Smooth muscle cell (in vitro differentiated cells): Measurements from ENCODE around the gene UTP4. TPM values are rescaled to one million over a fixed set of nuclear protein-coding genes. Genes with fewer than 3 reads are reported as not detected.
"Not testable (repeated sequence)": the region's sequence is repeated elsewhere in the genome, so short reads cannot be mapped to it uniquely, and the experiment has no call there.

ENCODE experiments used
- DNase-seq: peaks from one replicate; lab custom pipeline; 2025; ENCODE audit not compliant: unreplicated experiment; lab: John Stamatoyannopoulos, UW
- H2AFZ ChIP-seq: fragments of 200-600 bp; sonication (generic); 2 replicates; pipeline ENCODE4 v1.6.0; 2016; ENCODE audit warnings: antibody characterized with exemption, low read depth, mild to moderate bottlenecking
- H3F3A ChIP-seq: fragments of 200-600 bp; sonication (generic); 2 replicates; pipeline ENCODE4 v1.6.0; 2017; ENCODE audit warnings: antibody characterized with exemption, low read depth
- H3K27ac ChIP-seq: fragments of 200-600 bp; sonication (generic); 2 replicates; pipeline ENCODE4 v1.5.1; 2016; ENCODE audit warnings: low read depth, mild to moderate bottlenecking
- H3K27me3 ChIP-seq: fragments of 200-600 bp; sonication (generic); 2 replicates; pipeline ENCODE4 v1.6.1; 2016; ENCODE audit warnings: low read depth, mild to moderate bottlenecking
- H3K36me3 ChIP-seq: fragments of 200-600 bp; sonication (generic); 2 replicates; pipeline ENCODE4 v1.5.1; 2016; ENCODE audit warnings: low read depth
- H3K4me1 ChIP-seq: fragments of 200-600 bp; sonication (generic); 2 replicates; pipeline ENCODE4 v1.5.1; 2016; ENCODE audit warnings: low read depth
- H3K4me2 ChIP-seq: fragments of 200-600 bp; sonication (generic); 2 replicates; pipeline ENCODE4 v1.6.0; 2016; ENCODE audit warnings: mild to moderate bottlenecking
- H3K4me3 ChIP-seq: fragments of 200-600 bp; sonication (generic); 2 replicates; pipeline ENCODE4 v1.5.1; 2016; ENCODE audit warnings: mild to moderate bottlenecking
- H3K79me2 ChIP-seq: fragments of 200-600 bp; sonication (generic); 2 replicates; pipeline ENCODE4 v1.6.0; 2016; ENCODE audit warnings: low read depth, mild to moderate bottlenecking
- H3K9ac ChIP-seq: fragments of 200-600 bp; sonication (generic); 2 replicates; pipeline ENCODE4 v1.6.0; 2016; ENCODE audit warnings: low read depth
- H3K9me3 ChIP-seq: fragments of 200-600 bp; sonication (generic); replicated peaks from 2 replicates; pipeline ENCODE4 v1.5.1; 2016; ENCODE audit warnings: low read depth
- H4K20me1 ChIP-seq: fragments of 200-600 bp; sonication (generic); 2 replicates; pipeline ENCODE4 v1.6.0; 2016; ENCODE audit warnings: low read depth
- WGBS: methylation state at CpG from one replicate; pipeline ENCODE4 v1.1.7; 2016; ENCODE audit warnings: low lambda C conversion rate; 5-methylcytosine and 5-hydroxymethylcytosine counted together
- polyA plus RNA-seq: library from polyadenylated mRNA; unstranded; fragments of >200 nt; fragmentation: Nextera tagmentation; extraction: Ambion mirVana; gene quantifications from 2 replicates; pipeline ENCODE4 v1.2.1, GENCODE V29; 2016
- total RNA-seq: library from RNA; depleted of rRNA; stranded (reverse); fragments of >200 nt; gene quantifications from 2 replicates; pipeline ENCODE4 v1.2.3, GENCODE V29; 2014
- TF ChIP-seq, protein P1 (sequence below): fragments of 200-600 bp; sonication (generic); IDR thresholded peaks from 2 replicates; pipeline ENCODE4 v1.5.1; 2017; ENCODE audit warnings: borderline replicate concordance, mild to moderate bottlenecking, antibody characterized with exemption; ENCODE audit not compliant: insufficient read depth, poor library complexity, severe bottlenecking

The UTP4 gene
- total and polyA plus RNA-seq, 2 experiments from 2014 or later, result 20.4 to 29.0 TPM

- H3K4me3 ChIP-seq, result no peak overlapping the region
- H2AFZ ChIP-seq, result no peak overlapping the region
- WGBS, result 97% methylated on average over 5 of the region's 5 CpGs
- no peaks in the 10 kb centered on the region for H3K4me1 ChIP-seq
- H4K20me1 ChIP-seq, result no peaks in the 10 kb centered on the region
- H3K9ac ChIP-seq, result no peak overlapping the region
- H3K36me3 ChIP-seq, result peaks cover 9% of the 10 kb centered on the region
- no peak for DNase-seq
- H3K4me2 ChIP-seq, result no peak overlapping the region
- TF ChIP-seq, protein P1, sequence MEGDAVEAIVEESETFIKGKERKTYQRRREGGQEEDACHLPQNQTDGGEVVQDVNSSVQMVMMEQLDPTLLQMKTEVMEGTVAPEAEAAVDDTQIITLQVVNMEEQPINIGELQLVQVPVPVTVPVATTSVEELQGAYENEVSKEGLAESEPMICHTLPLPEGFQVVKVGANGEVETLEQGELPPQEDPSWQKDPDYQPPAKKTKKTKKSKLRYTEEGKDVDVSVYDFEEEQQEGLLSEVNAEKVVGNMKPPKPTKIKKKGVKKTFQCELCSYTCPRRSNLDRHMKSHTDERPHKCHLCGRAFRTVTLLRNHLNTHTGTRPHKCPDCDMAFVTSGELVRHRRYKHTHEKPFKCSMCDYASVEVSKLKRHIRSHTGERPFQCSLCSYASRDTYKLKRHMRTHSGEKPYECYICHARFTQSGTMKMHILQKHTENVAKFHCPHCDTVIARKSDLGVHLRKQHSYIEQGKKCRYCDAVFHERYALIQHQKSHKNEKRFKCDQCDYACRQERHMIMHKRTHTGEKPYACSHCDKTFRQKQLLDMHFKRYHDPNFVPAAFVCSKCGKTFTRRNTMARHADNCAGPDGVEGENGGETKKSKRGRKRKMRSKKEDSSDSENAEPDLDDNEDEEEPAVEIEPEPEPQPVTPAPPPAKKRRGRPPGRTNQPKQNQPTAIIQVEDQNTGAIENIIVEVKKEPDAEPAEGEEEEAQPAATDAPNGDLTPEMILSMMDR, result no peak
- H3K9me3 ChIP-seq, result no peaks in the 10 kb centered on the region
- H3K79me2 ChIP-seq, result peaks cover 12% of the 10 kb centered on the region
- no peak overlapping the region for H3K27ac ChIP-seq
- no peaks in the 10 kb centered on the region for H3F3A ChIP-seq
- no peaks in the 10 kb centered on the region for H3K27me3 ChIP-seq
Measured at GRCh38 chr16:69141014-69141413, 8.6 kb downstream of the UTP4 start.

DNA sequence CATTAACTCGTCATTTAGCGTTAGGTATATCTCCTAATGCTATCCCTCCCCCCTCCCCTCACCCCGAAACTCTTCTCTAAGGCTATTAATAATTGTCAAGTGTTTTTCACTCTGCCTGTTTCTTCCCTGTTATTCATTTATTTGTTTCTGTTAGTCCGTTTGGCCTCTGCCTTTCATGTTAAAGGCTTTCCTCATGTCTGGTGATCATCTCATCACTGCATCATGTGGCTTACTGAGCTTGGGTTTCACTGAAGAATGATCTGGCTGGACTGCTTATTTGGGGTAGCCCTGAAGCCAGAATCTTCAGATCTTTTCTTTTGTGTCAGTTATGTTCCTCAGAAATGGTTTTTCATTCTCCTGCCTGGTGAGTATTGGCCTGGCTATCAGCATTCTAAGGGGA, 9.5 kb downstream of the UTP4 start:
- Histone ChIP-seq H3F3A (no peaks in the 10 kb centered on the region), H3K4me3 (no peak overlapping the region), H4K20me1 (no peaks in the 10 kb centered on the region), H2AFZ (no peak overlapping the region), H3K9me3 (no peaks in the 10 kb centered on the region), H3K4me2 (no peak overlapping the region), H3K4me1 (no peaks in the 10 kb centered on the region), H3K27ac (no peak overlapping the region), H3K9ac (no peak overlapping the region), H3K36me3 (peaks cover 9% of the 10 kb centered on the region), H3K79me2 (peaks cover 3% of the 10 kb centered on the region), H3K27me3 (no peaks in the 10 kb centered on the region)
- TF ChIP-seq, protein P1, result no peak
- WGBS, result 95% methylated on average over 4 of the region's 4 CpGs
- DNase-seq, result no peak

GRCh38 chr16:69143116-69143515, 10.7 kb downstream of the UTP4 start:
- Histone ChIP-seq H3K4me2 (no peak overlapping the region), H3K27ac (no peak overlapping the region), H3K36me3 (peaks cover 9% of the 10 kb centered on the region), H3K9me3 (no peaks in the 10 kb centered on the region), H4K20me1 (no peaks in the 10 kb centered on the region), H3F3A (no peaks in the 10 kb centered on the region), H3K4me1 (no peaks in the 10 kb centered on the region), H3K4me3 (no peak overlapping the region), H2AFZ (no peak overlapping the region), H3K79me2 (peaks cover 2% of the 10 kb centered on the region), H3K9ac (no peak overlapping the region), H3K27me3 (no peaks in the 10 kb centered on the region)
- TF ChIP-seq, protein P1, result no peak
- 95% methylated on average over 11 of the region's 11 CpGs for WGBS
- DNase-seq, result no peak

GRCh38 chr16:69145658-69146057, 13.2 kb downstream of the UTP4 start:
- Histone ChIP-seq H3F3A (no peaks in the 10 kb centered on the region), H3K36me3 (peaks cover 3% of the 10 kb centered on the region), H3K4me1 (no peaks in the 10 kb centered on the region), H3K9me3 (no peaks in the 10 kb centered on the region), H3K4me3 (no peak overlapping the region), H2AFZ (no peak overlapping the region), H3K27me3 (no peaks in the 10 kb centered on the region), H4K20me1 (peaks cover 4% of the 10 kb centered on the region), H3K27ac (peak overlapping the region; percentile 25), H3K9ac (no peak overlapping the region), H3K79me2 (no peaks in the 10 kb centered on the region), H3K4me2 (no peak overlapping the region)
- 56% methylated on average over 4 of the region's 4 CpGs for WGBS
- TF ChIP-seq, protein P1, result no peak
- DNase-seq, result no peak

DNA sequence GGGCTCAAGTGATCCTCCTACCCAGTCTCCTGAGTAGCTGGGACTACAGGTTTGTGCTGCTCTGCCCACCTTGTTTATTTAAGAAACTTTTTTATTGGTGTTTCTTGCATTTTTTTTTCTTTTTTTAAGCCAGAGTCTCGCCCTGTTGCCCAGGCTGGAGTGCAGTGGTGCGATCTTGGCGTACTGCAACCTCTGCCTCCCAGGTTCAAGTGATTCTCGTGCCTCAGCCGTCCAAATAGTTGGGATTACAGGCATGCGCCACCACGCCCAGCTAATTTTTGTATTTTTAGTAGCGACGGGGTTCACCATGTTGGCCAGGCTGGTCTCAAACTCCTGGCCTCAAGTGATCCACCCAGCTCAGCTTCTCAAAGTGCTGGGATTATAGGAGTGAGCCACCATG, 17.2 kb downstream of the UTP4 start:
- H2AFZ ChIP-seq, H3K4me1 ChIP-seq, DNase-seq, H3K9me3 ChIP-seq, H4K20me1 ChIP-seq, H3K27ac ChIP-seq, H3K27me3 ChIP-seq, H3K4me3 ChIP-seq, H3K4me2 ChIP-seq, H3F3A ChIP-seq, H3K9ac ChIP-seq, H3K79me2 ChIP-seq: not testable (repeated sequence)
- H3K36me3 ChIP-seq, result peaks cover 13% of the 10 kb centered on the region
- WGBS, result 91% methylated on average over 9 of the region's 9 CpGs
